HTERT RPE-1 (cell line): ENCODE data around the gene SLC43A2.
"Not testable (repeated sequence)": the region's sequence is repeated elsewhere in the genome, so short reads cannot be mapped to it uniquely, and the experiment has no call there.

ENCODE experiments used
- in situ Hi-C: fragments of 300-500 bp; cut with MboI; formaldehyde crosslinking; loops from 4 replicates; pipeline ENCODE4 v1.14.3; 2020; ENCODE audit warnings: low sequenced_read_pairs

Gene SLC43A2

GRCh38 chr17:1627982-1628855 lies at the start of gene SLC43A2:
Gene SLC43A2, minus strand, starts transcription at chr17:1628834. Its CDS starts 960 bp downstream, at chr17:1627874.
- in situ Hi-C loops, result no loop called here

GRCh38 chr17:1676401-1676800 lies 47.8 kb upstream of the SLC43A2 start:
- in situ Hi-C loops, result no loop called here

- in situ Hi-C loops, result no loop called here
These were observed 44.6 kb upstream of the SLC43A2 start for GRCh38 chr17:1673041-1673785.

- in situ Hi-C loops, result not testable (repeated sequence)
These were observed 35.3 kb upstream of the SLC43A2 start for GRCh38 chr17:1663934-1664333.

GRCh38 chr17:1661045-1661444 lies 32.4 kb upstream of the SLC43A2 start:
- in situ Hi-C loops, result no loop called here

GRCh38 chr17:1658100-1658499 lies 29.5 kb upstream of the SLC43A2 start:
- in situ Hi-C loops, result no loop called here

- in situ Hi-C loops, result no loop called here
These were observed 25.1 kb upstream of the SLC43A2 start for GRCh38 chr17:1653735-1654134.

- in situ Hi-C loops, result not testable (repeated sequence)
These were observed 24.2 kb upstream of the SLC43A2 start for GRCh38 chr17:1652794-1653193.

- in situ Hi-C loops, result no loop called here
These were observed 22.9 kb upstream of the SLC43A2 start for GRCh38 chr17:1651559-1651844.

- in situ Hi-C loops, result no loop called here
These were observed 22.3 kb upstream of the SLC43A2 start for GRCh38 chr17:1650731-1651558.

- in situ Hi-C loops, result no loop called here
These were observed 21.3 kb upstream of the SLC43A2 start, which contains the start of gene RILP for GRCh38 chr17:1649844-1650501. Gene RILP, minus strand, starts transcription at chr17:1649866. Its CDS starts 62 bp downstream, at chr17:1649804.

GRCh38 chr17:1648963-1649843 lies 20.6 kb upstream of the SLC43A2 start:
- in situ Hi-C loops, result no loop called here

- in situ Hi-C loops, result no loop called here
These were observed 19.7 kb upstream of the SLC43A2 start for GRCh38 chr17:1648173-1648962.

- in situ Hi-C loops, result no loop called here
These were observed 19.2 kb upstream of the SLC43A2 start for GRCh38 chr17:1647802-1648171.

- in situ Hi-C loops, result no loop called here
These were observed 17.7 kb upstream of the SLC43A2 start for GRCh38 chr17:1646199-1646875.

GRCh38 chr17:1645207-1646171 lies 16.9 kb upstream of the SLC43A2 start, which contains the start of gene SCARF1:
Gene SCARF1, minus strand, starts transcription at chr17:1645732. Its CDS starts 35 bp downstream, at chr17:1645697.
- in situ Hi-C loops, result no loop called here
